ENCODE measurements around the gene POU2AF1.

POU2AF1 gene

GRCh38 chr11:111359223-111360149 is 19.6 kb downstream of the POU2AF1 start:
- no peak for DNase-seq

GRCh38 chr11:111358038-111359001 is 20.8 kb downstream of the POU2AF1 start:
- DNase-seq: no peak

GRCh38 chr11:111357150-111358037 is 21.7 kb downstream of the POU2AF1 start:
- DNase-seq: no peak

- DNase-seq: no peak
Observed at GRCh38 chr11:111356660-111357048, 22.4 kb downstream of the POU2AF1 start.

DNA sequence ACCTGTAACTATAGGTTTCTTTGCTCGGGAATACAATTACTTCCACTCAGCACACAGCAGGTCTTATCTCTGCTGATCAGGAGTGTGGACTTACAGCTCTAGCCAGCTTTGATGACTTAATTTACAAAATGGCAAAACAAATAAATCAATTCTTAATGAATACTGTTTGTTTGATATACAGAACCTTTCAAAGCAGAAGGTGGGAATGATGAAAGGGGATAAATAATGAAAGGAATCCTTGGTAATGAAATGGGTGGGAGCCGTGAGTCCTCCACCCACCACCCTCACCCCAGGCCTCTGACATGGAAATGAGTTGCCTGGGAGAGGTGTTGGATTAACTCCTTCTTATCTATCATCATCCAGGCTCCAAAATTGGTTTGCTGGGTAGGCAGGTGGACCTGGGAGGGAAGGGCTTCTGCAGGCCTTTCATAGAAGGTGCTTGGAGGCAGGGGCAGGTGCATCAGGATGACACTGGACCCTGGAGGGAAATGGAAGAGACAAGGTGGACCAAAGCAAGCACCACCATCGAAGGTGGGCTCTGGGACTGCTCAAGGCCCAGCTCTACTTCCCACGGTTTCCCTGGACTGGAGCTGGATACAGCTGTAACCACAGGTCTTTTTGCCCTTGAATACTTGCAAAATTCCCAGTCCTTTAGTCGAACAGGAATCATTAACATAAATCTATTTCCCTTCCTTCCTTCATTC is 23.0 kb downstream of the POU2AF1 start:
- no peak for DNase-seq

DNA sequence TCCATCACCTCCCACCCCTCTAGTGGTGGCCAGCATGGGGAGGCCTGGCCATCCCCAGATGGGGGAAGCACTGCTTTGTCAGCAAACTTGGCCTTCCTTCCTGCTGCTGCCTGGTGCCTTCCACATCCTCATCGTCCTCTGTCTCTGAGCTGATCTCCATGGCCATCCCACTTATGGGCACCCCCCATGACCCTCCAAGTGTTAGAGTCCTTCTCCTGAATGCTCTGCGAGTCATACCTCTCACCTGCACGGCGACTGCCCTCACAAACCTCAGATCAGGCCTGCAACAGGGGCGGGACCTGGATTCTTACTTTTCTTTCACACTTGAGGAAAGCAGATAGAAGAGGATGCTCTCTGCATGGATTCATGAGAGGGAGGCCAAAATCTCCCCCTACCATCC is 24.0 kb downstream of the POU2AF1 start:
- DNase-seq: no peak

- DNase-seq: no peak
Observed at GRCh38 chr11:111354601-111354891, 24.5 kb downstream of the POU2AF1 start.

GRCh38 chr11:111353776-111354600 is 25.1 kb downstream of the POU2AF1 start:
- no peak for DNase-seq

DNA sequence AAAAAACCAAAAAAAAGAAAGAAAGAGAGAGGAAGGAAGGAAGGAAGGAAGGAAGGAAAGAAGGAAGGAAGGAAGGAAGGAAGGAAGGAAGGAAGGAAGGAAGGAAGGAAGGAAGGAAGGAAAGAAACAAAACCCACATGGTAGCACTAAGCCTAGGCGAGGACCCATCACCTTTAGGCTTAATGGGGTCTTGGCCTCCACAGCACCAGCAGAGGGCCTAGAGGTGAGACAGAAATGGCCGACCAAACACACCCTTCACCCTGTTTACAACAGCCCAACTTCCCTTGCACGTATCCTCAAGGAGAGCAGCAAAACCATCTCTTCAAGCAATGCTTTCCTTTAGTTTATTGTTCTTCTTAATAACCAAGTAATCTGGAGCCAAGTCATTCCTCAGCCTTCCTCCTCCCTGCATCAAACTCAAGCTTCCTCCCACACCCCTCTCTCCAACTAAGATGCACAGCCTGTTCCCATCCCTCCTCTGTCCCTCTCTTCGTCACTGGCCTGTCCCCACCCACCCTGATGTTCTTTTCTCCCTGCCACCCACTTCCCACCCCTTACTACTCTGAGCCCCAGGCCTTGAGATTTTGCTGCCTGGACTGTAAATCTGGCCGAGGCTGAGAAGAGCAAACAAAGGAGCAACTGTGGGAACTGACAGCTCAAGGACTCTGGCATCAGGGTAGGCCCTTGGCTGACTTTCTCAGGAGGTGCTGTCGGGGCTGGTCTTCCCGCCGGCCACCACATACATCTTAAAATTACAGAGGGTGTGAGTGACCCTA is 26.0 kb downstream of the POU2AF1 start:
- no peak for DNase-seq

GRCh38 chr11:111352231-111352746 is 26.8 kb downstream of the POU2AF1 start:
- DNase-seq: no peak

- no peak for DNase-seq
Observed at GRCh38 chr11:111351374-111352055, 27.6 kb downstream of the POU2AF1 start.

GRCh38 chr11:111350811-111351210 is 28.3 kb downstream of the POU2AF1 start:
- DNase-seq: no peak

GRCh38 chr11:111349191-111349695 is 29.8 kb downstream of the POU2AF1 start:
- DNase-seq: no peak

DNA sequence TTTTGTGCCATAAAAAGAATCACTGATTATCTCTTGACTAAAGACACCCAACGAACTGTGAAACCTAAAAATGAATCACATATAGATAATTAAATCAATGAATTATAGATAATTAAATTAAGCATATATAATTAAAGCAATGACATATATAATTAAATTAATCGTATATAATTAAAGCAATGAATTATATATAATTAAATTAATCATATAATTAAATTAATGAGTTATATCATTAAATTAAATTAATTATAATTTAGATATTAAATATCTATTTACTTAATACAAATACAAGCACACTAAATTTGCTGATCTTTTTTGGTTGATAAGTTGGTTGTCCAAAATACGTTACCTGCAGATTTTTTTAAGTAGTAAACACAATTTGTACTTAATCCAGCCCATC is 30.9 kb downstream of the POU2AF1 start:
- DNase-seq: no peak

DNA sequence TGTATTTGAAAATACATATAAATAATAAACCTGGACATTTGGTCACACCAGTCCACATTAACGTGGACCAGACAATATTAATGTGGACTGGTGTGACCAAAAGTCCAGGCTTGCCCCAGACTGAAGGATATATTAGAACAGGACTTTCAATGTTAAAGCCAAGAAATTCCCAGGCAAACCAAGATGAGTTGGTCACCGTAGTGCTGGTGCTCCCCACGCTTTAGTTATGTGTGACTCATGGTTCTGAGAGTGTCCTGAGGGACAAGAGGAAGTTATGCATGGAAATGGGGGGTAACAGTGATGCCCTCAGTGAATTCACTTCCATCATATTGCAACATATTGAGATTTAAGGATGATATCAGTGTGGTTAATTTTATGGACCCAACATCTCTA is 31.4 kb downstream of the POU2AF1 start:
- no peak for DNase-seq

DNA sequence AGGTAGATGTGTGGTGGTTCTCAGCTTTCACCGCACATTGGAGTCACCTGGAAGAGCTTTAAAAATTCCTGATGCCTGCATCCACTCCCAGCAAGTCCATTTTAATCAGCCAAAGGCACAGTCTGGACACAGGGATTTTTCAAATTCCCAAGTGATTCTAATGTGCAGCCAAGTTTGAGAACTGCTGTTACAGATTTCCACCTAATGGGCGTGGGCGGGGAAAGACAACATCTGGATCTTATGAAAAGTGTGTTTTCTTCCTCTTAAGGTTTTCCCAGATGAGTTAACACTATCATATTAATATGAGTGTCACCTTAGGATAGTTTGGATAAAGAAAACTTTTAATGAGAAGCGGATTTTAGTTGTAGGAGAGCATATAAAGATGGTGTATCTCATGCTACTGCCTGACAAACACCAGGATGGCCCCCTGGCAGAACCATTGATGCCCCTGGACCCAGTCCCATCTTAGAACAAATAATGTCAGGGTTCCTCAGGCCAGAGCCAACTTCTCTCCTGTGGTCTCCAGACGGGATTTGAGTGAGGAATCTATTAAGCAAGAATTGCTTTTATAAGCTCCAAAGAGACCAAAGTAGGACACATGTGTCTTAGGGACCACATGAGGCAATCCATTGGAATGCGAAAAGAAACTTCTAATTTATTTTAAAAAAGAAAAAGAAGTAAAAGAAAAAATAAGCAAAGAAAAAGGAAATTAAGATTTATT is 31.9 kb downstream of the POU2AF1 start:
- DNase-seq: no peak

DNA sequence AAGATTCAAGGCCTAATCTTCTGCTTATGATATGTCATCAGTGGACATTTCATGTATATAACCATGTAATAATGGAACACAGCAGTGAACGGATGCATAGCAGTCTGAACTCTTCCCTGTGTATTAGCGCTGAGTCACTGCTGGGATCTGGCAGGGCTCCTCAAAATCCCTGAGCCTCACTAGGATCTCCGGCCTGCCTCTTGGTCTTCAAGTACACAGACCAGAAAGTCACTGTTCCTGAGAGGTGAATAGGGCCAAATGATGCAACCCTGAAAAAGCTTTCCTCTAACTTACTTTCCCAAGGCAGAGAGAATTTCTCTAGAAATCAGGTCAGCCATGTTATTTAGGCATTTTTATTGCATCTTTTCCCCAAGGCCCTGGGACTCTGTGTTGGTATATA is 35.0 kb downstream of the POU2AF1 start:
- no peak for DNase-seq

GRCh38 chr11:111342329-111342728 is 36.7 kb downstream of the POU2AF1 start:
- no peak for DNase-seq

All from NCI-H524 treated with DMSO at 0.1 percent for 48 hours (cell line).